HG03060 (cell line): ENCODE data around the gene TMEM163.

Source experiments
- ATAC-seq: cut with Tn5 transposase; IDR thresholded peaks from one replicate; pipeline ENCODE4 v1.9.1; 2021; ENCODE audit warnings: low read depth, moderate number of reproducible peaks; ENCODE audit not compliant: unreplicated experiment

TMEM163 gene

GRCh38 chr2:134446383-134447017 lies 272.3 kb downstream of the TMEM163 start:
- ATAC-seq = no peak

DNA sequence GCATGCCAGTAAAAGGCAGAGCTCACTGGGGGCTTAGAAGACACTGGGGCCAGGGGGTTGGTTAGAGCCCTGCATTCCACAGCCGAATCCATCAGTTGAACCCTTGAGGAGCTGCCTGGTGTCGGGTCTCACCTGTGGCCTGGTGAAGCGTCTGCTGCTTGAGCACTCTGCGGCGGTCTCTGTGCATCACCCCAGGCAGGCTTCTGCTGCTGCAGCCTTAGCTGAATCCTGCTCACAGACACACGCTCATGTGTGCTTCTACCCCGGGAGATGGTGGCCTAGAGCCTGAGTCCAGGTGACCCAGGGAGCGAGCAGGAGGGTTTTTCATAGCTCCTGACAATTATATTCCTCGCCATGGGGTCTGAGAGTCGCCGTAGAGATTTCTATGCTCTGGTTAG lies 272.8 kb downstream of the TMEM163 start:
- no peak for ATAC-seq

- ATAC-seq = no peak
These were observed 273.7 kb downstream of the TMEM163 start for GRCh38 chr2:134445116-134445515.

DNA sequence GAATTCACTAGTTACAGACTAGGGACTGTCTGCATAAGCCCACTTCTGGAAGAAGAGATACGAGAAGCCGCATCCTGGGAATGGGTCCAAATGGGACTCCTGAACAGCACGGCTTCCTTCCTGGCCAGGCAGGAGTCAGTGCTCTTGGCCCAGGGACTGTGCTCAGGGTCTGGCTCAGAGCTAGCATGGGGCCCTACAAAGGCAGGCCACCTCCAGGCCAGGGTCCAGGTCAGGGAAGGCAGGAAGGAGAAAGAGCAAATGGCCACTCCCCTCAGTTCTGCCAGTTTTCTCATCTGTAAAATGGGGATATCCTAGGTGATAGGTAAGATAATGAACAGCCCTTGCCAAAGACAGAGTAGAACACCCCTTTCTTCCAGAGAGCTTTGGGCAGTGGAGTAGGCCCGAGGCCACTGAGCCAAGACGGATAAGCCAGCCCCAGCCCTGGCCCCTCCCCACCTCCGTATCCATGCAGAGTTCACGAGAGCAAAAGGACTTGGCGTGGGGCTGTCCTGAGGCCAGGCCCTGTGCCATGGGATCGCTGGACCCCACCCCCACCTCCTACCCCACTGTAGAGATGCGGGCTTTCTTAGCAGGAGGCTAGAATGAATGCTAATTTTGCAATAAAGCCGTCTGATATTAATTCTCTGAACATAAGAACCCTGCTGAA lies 274.9 kb downstream of the TMEM163 start:
- ATAC-seq = no peak

GRCh38 chr2:134441153-134441863 lies 277.5 kb downstream of the TMEM163 start:
- ATAC-seq = no peak

GRCh38 chr2:134440336-134440909 lies 278.4 kb downstream of the TMEM163 start:
- ATAC-seq = no peak

DNA sequence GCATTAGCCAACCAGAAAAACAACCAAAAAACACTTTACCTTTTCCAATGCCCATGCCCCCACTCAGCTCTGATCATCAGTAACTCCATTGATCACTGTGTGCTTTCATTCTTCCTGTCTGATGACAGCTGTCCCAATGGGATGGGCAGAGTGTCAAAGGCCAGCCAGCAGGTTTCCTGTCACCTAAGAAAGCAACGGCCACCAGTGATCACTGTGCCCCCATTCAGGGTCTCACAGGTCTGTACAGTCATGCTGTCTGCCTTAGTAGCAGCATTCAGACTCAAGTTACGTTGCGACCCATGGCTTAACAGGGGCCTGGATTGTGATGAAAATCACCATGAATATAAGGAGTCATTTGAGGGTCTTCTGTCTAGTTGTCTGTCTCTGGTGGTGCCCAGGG lies 280.4 kb downstream of the TMEM163 start:
- no peak for ATAC-seq

DNA sequence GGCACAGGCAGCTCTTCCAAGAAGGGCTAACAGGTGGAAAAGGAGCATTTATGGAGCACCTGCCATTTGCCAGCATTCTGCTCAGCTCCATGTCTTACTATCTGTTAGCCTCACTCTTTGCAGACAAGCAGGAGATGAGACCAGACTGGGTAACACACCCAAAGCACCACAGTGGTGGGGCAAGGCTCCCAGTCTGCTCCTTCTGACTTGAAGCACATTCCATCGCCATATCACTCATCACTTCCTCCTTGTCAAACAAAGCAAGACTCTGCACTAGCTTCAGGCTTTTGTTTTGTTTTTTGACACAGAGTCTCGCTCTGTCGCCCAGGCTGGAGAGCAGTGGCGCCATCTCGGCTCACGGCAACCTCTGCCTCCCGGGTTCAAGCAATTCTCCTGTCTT lies 282.1 kb downstream of the TMEM163 start:
- ATAC-seq = no peak

DNA sequence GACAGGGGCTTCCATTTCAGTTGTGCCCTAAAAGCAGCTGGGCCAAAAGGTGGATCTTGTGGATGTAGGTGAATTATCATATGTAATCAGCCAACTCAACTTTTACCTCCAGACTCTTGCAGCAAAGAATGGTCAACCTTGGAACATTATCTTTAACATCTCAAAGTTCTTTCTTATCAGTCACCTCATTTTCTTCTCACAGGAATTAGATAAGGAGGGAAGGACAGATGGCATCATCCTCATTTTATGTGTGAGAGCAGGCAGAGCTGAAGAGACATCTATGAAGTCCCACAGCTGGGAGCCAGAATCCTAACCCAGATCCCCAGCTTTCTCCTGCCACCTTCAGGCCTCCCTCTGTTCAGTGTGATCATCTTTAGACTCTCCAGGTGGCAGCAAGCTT lies 282.9 kb downstream of the TMEM163 start:
- ATAC-seq = no peak

GRCh38 chr2:134435505-134435904 lies 283.3 kb downstream of the TMEM163 start:
- no peak for ATAC-seq

- ATAC-seq = no peak
These were observed 284.8 kb downstream of the TMEM163 start for GRCh38 chr2:134433979-134434378.

GRCh38 chr2:134433469-134433868 lies 285.3 kb downstream of the TMEM163 start:
- no peak for ATAC-seq

DNA sequence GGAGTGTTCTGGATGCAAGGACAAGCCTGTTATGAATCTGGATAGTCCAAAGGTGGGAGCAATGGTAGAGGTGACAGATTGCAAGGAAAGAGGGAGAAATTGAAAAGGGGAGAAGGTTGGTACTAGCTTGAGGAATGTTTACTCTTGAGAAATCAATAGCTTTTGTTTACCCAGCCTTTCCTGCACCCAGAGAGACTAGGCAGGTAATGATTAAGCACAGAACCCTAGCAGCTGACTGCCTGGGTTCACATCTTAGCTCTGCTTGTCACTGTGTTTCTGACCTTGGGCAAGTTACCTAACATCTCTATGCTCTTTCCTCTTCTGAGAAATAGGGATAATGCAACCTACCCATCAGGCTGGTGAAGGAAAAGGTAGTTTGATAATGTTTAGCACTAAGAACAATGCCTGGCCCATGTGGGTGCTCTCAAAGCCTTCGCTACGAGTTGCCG lies 286.3 kb downstream of the TMEM163 start:
- ATAC-seq = no peak

DNA sequence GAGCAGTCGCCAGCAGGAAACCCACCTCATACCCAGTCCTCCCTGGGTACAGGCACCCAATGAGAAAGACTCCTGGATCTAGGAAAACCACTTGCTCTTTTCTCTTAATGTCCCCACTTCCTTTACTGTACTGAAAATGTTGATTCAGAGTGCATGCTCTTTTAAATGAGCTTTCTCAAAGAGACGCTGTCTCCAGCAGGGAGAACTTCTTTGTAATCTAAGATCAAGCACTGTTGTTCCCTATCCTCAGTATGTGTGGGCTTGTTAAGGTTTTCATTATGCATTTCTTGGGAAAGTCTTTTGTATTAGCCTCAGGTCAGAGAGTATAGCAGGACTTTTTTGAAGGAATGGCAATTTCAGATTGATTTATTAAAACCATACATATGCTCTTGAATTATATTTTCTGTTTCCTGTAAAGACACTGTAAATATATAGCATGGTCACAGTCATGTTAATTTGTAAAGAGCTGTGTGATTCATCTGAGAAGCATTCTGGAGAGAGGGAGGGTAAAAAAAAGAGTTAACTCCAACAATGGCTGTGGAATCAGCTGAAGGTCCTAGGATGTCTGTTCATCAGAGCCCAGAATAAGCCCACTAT lies 286.9 kb downstream of the TMEM163 start:
- no peak for ATAC-seq

DNA sequence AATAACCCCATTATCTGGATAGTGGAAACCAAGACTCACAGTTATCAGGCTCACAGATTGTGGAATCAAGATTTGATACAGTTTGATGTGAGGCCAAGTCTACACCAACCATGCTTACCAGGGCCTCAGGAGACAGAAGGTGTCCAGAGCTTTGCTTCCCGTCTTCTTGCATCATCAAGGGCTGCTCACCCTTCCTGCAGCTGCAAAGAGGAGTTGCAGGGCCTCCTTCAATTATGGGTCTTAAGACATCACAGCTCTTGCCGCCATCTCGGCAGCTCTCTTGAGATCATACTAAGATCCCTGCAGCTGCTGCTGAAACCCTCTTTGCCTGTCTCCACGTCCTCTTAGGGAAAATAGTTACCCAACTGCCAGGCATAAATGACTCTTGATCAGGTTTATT lies 288.9 kb downstream of the TMEM163 start:
- no peak for ATAC-seq

GRCh38 chr2:134426721-134427120 lies 292.1 kb downstream of the TMEM163 start:
- no peak for ATAC-seq

DNA sequence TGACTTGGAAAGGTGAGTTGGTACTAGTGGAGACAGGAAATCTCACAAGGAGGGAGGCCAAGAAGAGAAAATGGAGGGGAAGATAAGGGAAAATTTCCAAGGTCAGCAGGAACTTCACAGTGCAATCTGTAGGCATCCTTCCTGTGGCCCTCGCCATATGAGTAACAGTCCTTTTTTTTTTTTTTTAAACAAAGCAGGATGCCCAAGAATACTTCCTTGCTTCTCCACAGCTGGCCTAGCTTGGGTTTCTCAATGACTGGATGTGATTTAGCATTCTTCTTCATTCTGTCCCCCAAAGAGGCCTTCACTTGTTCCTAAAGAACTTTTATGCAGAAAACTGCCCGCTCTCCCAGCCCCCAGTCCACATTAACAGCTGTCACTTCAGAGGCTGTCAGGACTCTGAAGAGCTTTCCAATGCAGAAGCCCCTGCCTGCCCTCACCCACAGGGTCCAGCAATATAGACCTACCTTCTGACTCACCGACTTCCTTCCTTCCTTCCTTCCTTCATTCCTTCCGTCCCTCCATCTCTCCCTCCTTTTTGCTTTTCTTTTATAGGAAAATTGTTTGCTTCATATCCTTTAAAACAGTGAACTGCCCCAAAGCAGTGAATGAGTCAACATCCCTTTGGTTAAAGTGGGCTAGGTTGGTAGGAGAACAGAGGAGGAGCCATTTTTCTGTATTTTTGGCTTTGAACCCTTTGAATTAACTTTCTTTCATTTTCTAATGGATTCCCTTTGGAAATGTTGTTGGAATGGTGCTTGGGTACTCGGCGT lies 292.9 kb downstream of the TMEM163 start:
- ATAC-seq = no peak

- no peak for ATAC-seq
These were observed 297.1 kb downstream of the TMEM163 start for GRCh38 chr2:134421556-134422328.

GRCh38 chr2:134420920-134421319 lies 297.9 kb downstream of the TMEM163 start:
- no peak for ATAC-seq

DNA sequence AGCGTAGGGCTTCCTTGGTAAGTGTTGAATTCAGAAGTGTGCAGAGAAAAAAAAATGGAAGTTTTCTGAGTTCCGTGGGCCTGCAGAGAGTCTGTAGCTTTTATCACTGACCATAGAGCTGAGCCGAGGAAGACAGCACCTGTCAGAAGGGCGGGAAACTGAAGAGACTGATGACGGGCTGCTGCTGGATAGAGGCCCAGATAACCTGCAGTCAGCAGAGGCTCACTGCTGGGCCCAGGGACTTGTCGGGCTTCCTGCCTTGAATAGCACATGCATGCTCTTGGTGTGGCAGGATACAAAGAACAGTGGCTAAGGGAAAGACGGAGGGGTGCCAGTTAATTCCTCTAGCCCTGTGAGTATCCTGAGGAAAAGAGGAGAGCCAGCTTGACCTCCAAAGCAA lies 298.5 kb downstream of the TMEM163 start:
- ATAC-seq = no peak
